Mesodermal cell (in vitro differentiated cells): ENCODE results near the gene LINGO3.
A peak's percentile ranks its signal among the peaks of the same experiment; 100 is the strongest.
"Not testable (repeated sequence)": the region's sequence is repeated elsewhere in the genome, so short reads cannot be mapped to it uniquely, and the experiment has no call there.

Source experiments
- H3K27ac ChIP-seq: 2 replicates; pipeline ENCODE4 v1.7.0; 2013; ENCODE audit warnings: mild to moderate bottlenecking, low read depth, low read length, moderate library complexity; ENCODE audit not compliant: severe bottlenecking
- H3K36me3 ChIP-seq: 2 replicates; pipeline ENCODE4 v1.7.1; 2013; ENCODE audit warnings: mild to moderate bottlenecking, low read length, moderate library complexity; ENCODE audit not compliant: control insufficient read depth, insufficient read depth
- H3K4me1 ChIP-seq: one replicate; pipeline ENCODE4 v1.7.1; 2013; ENCODE audit warnings: mild to moderate bottlenecking, low read length; ENCODE audit not compliant: insufficient read depth, control insufficient read depth, poor library complexity, severe bottlenecking
- H3K4me3 ChIP-seq: 2 replicates; pipeline ENCODE4 v1.7.0; 2013; ENCODE audit warnings: low read length, control low read depth, mild to moderate bottlenecking; ENCODE audit not compliant: insufficient read depth, poor library complexity, severe bottlenecking; ENCODE audit errors: extremely low read depth
- H3K9me3 ChIP-seq: 2 replicates; pipeline ENCODE4 v1.7.1; 2013; ENCODE audit warnings: mild to moderate bottlenecking, low read length, moderate library complexity; ENCODE audit not compliant: control insufficient read depth
- WGBS, 2 experiments: methylation state at CpG; one replicate each; pipeline ENCODE4 v1.1.5; 2013; ENCODE audit warnings: missing lambda C conversion rate in 2 of 2; ENCODE audit not compliant: insufficient coverage in 2 of 2; 5-methylcytosine and 5-hydroxymethylcytosine counted together

Gene LINGO3

DNA sequence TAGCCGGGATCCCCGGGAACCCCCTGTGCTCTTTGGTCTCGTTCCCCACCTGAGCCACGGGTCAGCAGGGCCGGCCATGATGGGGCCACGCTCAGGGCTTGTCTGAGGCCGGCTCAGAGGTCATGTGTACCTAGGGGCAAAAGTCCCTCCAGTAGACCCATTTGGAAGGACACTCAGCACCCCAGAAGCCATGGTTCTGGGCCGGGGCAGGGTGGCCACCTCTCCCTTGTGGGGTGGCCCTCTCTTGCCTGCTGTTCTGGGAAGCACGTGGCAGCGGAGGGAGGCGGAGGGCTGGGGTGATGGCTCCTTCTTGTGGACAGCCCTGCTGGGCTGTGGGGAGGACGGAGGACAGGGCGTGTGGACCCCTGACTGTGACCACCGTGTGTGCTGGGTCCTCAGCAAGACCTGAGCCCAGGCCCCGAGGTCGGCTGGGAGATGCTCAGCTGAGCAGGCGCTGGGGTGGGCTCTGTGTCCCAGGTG lies 19.6 kb downstream of the LINGO3 start:
- Histone ChIP-seq H3K9me3 (no peaks in the 10 kb centered on the region), H3K4me1 (peaks cover 13% of the 10 kb centered on the region)
- WGBS, 2 experiments = 88 to 91% methylated on average over 15 to 17 of the region's 17 CpGs

GRCh38 chr19:2287585-2288337 lies 20.2 kb downstream of the LINGO3 start:
- Histone ChIP-seq H3K36me3 (no peaks in the 10 kb centered on the region), H3K27ac (no peak overlapping the region), H3K9me3 (no peaks in the 10 kb centered on the region), H3K4me3 (no peak overlapping the region), H3K4me1 (peaks cover 13% of the 10 kb centered on the region)
- WGBS, 2 experiments = 86 to 87% methylated on average over 10 to 13 of the region's 13 CpGs

More for the DNA sequence above, 19.6 kb downstream of the LINGO3 start:
- H3K36me3 ChIP-seq = no peaks in the 10 kb centered on the region
- H3K4me3 ChIP-seq = no peak overlapping the region
- no peak overlapping the region for H3K27ac ChIP-seq

- Histone ChIP-seq H3K27ac (no peak overlapping the region), H3K9me3 (no peaks in the 10 kb centered on the region), H3K36me3 (no peaks in the 10 kb centered on the region), H3K4me1 (peaks cover 13% of the 10 kb centered on the region), H3K4me3 (no peak overlapping the region)
- WGBS, 2 experiments = 85 to 90% methylated on average over 16 to 18 of the region's 20 CpGs
Observed at GRCh38 chr19:2286402-2287140, 21.4 kb downstream of the LINGO3 start.

GRCh38 chr19:2283835-2284507 lies 24.0 kb downstream of the LINGO3 start:
- WGBS, 2 experiments = 91 to 94% methylated on average over 7 of the region's 8 CpGs
- Histone ChIP-seq H3K9me3 (no peaks in the 10 kb centered on the region), H3K4me1 (no peaks in the 10 kb centered on the region), H3K4me3 (no peak overlapping the region), H3K27ac (no peak overlapping the region), H3K36me3 (no peaks in the 10 kb centered on the region)

DNA sequence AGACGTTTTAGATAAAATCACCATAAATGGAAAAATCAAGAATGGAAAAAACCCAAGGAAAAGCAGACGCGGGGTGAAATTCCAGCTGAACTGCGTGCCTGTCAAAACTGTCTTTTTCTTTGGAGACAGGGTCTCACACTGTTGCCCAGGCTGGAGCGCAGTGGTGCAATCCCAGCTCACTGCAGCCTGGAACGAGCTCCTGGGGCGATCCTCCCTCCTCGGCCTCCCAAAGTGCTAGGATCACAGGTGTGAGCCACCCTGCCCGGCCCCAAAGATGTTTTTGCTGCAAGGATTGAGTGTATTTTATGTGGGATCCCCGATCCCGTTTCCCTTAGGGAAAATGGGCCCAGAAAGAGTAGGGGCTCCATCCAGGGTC lies 25.1 kb downstream of the LINGO3 start:
- Histone ChIP-seq H3K9me3 (no peaks in the 10 kb centered on the region), H3K4me3 (no peak overlapping the region), H3K4me1 (no peaks in the 10 kb centered on the region), H3K27ac (no peak overlapping the region), H3K36me3 (no peaks in the 10 kb centered on the region)
- 69 to 79% methylated on average over 10 of the region's 11 CpGs for WGBS, 2 experiments

- Histone ChIP-seq H3K4me3 (peak within 1 kb of the TSS; percentile 23), H3K36me3 (no peaks in the 10 kb centered on the region), H3K27ac (no peak within 1 kb of the TSS), H3K9me3 (no peaks in the 10 kb centered on the region), H3K4me1 (no peaks in the 10 kb centered on the region)
- 4 to 5% methylated on average over 22 to 27 of the region's 41 CpGs for WGBS, 2 experiments
Observed at GRCh38 chr19:2282062-2282861, 25.7 kb downstream of the LINGO3 start, which contains the start of gene PEAK3. PEAK3 (minus strand) TSS chr19:2282175; CDS start chr19:2280931, 1,244 bp downstream.

DNA sequence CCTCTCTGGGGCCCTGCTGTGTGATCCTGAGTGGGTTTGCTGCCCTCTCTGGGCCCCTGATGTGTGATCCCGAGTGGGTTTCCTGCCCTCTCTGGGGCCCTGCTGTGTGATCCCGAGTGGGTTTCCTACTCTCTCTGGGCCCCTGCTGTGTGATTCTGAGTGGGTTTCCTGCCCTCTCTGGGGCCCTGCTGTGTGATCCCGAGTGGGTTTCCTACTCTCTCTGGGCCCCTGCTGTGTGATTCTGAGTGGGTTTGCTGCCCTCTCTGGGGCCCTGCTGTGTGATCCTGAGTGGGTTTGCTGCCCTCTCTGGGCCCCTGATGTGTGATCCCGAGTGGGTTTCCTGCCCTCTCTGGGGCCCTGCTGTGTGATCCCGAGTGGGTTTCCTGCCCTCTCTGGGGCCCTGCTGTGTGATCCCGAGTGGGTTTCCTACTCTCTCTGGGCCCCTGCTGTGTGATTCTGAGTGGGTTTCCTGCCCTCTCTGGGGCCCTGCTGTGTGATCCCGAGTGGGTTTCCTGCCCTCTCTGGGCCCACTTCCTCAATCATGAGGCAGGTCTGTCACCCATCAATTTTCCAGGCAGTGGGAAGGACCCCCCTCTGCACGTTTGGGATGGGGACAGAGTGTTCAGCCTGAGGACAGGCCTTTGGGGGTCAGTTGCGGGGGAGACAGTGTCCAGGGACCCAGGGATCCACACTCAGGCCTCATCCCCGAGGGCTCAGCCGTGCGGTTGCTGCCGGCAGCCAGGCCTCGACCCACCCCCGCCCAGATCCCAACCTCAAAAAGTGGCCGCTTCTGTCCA lies 26.5 kb downstream of the LINGO3 start:
- peak overlapping the region; percentile 23 for H3K4me3 ChIP-seq
- not testable (repeated sequence) for H3K36me3 ChIP-seq
- WGBS, 2 experiments = 20 to 40% methylated on average over 2 to 5 of the region's 16 CpGs

DNA sequence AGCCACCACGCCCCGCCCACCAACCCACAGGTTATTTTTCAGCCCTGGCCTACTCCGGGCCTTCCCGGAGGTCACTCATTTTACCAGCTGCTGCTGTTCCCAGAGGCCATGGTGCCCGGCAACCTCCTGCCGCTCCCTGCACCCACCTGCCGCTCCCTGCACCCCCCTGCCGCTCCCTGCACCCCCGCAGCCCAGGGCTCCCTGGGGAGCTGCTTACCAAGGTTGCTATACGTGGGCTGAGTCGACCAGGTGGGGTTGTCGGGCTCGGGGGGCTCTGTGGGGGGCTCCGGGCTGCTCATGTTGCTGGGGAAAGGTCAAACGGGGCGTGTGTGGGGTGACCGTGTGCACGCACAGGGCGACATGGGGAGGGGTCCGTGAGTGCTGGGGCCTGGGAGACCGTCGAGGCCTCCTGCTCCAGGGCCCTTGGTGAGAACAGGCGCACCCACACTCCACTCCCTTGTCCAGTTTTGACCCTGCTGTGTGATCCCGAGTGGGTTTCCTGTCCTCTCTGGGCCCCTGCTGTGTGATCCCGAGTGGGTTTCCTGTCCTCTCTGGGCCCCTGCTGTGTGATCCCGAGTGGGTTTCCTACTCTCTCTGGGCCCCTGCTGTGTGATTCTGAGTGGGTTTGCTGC lies 27.2 kb downstream of the LINGO3 start:
- Histone ChIP-seq H3K9me3 (no peaks in the 10 kb centered on the region), H3K4me1 (no peaks in the 10 kb centered on the region), H3K4me3 (no peak overlapping the region), H3K27ac (no peak overlapping the region), H3K36me3 (peaks cover 11% of the 10 kb centered on the region)
- 83 to 86% methylated on average over 22 to 25 of the region's 26 CpGs for WGBS, 2 experiments

More for the DNA sequence above, 26.5 kb downstream of the LINGO3 start:
- not testable (repeated sequence) for H3K27ac ChIP-seq, H3K9me3 ChIP-seq, H3K4me1 ChIP-seq

DNA sequence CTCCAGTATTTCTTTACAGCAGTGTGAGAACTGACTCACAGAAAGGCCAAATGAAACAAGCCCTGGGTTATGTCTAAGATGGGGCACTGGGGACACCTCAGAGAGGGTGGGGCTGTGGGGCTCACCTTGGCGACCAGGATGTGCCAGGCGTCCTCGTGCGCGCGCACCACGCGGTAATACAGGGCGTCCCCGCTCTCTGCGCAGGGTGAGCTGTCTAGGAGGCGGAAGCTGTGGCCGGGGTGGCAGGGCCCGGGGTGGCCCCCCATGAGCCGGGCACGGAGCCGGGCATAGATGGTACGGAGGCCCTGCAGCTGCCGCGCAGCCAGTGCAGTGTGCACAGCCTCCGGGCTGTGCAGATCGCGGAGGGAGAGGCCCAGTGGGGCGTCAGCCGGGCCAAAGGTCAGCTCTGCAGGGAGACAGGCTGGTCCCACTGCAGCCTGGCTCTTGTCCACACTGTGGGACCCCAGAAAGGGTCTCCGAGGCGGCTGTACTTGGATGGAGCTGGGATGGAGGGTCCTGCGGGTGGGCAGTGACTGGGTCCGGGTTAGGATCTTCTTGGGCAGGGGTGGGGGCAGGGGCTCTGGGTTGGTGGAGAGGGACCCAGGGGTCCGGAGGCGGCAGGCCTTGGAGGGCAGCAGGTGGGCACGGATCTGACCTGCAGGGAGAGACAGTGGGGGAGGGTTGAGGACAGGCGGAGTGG lies 29.3 kb downstream of the LINGO3 start:
- Histone ChIP-seq H3K27ac (no peak overlapping the region), H3K36me3 (peaks cover 25% of the 10 kb centered on the region), H3K4me3 (no peak overlapping the region), H3K9me3 (no peaks in the 10 kb centered on the region), H3K4me1 (peaks cover 5% of the 10 kb centered on the region)
- 93 to 94% methylated on average over 23 to 29 of the region's 33 CpGs for WGBS, 2 experiments
